ENCODE measurements around the gene IL22RA1.

IL22RA1 gene

GRCh38 chr1:24136956-24137539 is 5.9 kb downstream of the IL22RA1 start:
- DNase-seq (ENCODE audit: low read depth in 2 of 2), result no peak

GRCh38 chr1:24134376-24134775 is 8.6 kb downstream of the IL22RA1 start:
- no peak for DNase-seq (ENCODE audit: low read depth in 2 of 2)

- no peak for DNase-seq (ENCODE audit: low read depth in 2 of 2)
These were observed 9.1 kb downstream of the IL22RA1 start for GRCh38 chr1:24133819-24134218.

GRCh38 chr1:24130385-24130784 is 12.6 kb downstream of the IL22RA1 start:
- DNase-seq (ENCODE audit: low read depth in 2 of 2), result no peak

GRCh38 chr1:24127801-24128363 is 15.1 kb downstream of the IL22RA1 start:
- DNase-seq (ENCODE audit: low read depth in 2 of 2), result no peak

- DNase-seq (ENCODE audit: low read depth in 2 of 2), result no peak
These were observed 15.7 kb downstream of the IL22RA1 start for GRCh38 chr1:24127134-24127800.

- no peak for DNase-seq (ENCODE audit: low read depth in 2 of 2)
These were observed 16.3 kb downstream of the IL22RA1 start for GRCh38 chr1:24126672-24127023.

GRCh38 chr1:24126018-24126671 is 16.8 kb downstream of the IL22RA1 start:
- no peak for DNase-seq (ENCODE audit: low read depth in 2 of 2)

- DNase-seq (ENCODE audit: low read depth in 2 of 2), result no peak
These were observed 17.5 kb downstream of the IL22RA1 start for GRCh38 chr1:24125456-24125855.

GRCh38 chr1:24124980-24125379 is 18.0 kb downstream of the IL22RA1 start:
- no peak for DNase-seq (ENCODE audit: low read depth in 2 of 2)

GRCh38 chr1:24123611-24124010 is 19.3 kb downstream of the IL22RA1 start:
- no peak for DNase-seq (ENCODE audit: low read depth in 2 of 2)

GRCh38 chr1:24122776-24123175 is 20.2 kb downstream of the IL22RA1 start:
- DNase-seq (ENCODE audit: low read depth in 2 of 2), result no peak

GRCh38 chr1:24121406-24121805 is 21.5 kb downstream of the IL22RA1 start:
- DNase-seq (ENCODE audit: low read depth in 2 of 2), result no peak

- DNase-seq (ENCODE audit: low read depth in 2 of 2), result no peak
These were observed 22.0 kb downstream of the IL22RA1 start for GRCh38 chr1:24120965-24121364.

- no peak for DNase-seq (ENCODE audit: low read depth in 2 of 2)
These were observed 22.8 kb downstream of the IL22RA1 start for GRCh38 chr1:24119859-24120756.

GRCh38 chr1:24119489-24119858 is 23.5 kb downstream of the IL22RA1 start:
- no peak for DNase-seq (ENCODE audit: low read depth in 2 of 2)

GRCh38 chr1:24118410-24119242 is 24.3 kb downstream of the IL22RA1 start:
- no peak for DNase-seq (ENCODE audit: low read depth in 2 of 2)

- no peak for DNase-seq (ENCODE audit: low read depth in 2 of 2)
These were observed 25.1 kb downstream of the IL22RA1 start for GRCh38 chr1:24117722-24118409.

- DNase-seq (ENCODE audit: low read depth in 2 of 2), result no peak
These were observed 25.8 kb downstream of the IL22RA1 start for GRCh38 chr1:24117132-24117531.

GRCh38 chr1:24114753-24115152 is 28.2 kb downstream of the IL22RA1 start:
- DNase-seq (ENCODE audit: low read depth in 2 of 2), result no peak

- no peak for DNase-seq (ENCODE audit: low read depth in 2 of 2)
These were observed 29.3 kb downstream of the IL22RA1 start for GRCh38 chr1:24113641-24114033.

Measured in stimulated activated CD8-positive, alpha-beta memory T cell treated with anti-CD3 and anti-CD28 coated beads, Interleukin-2, amount 100 ng/mL, for 48 hours (primary cell).